Peyer's patch (tissue), 4 donors: ENCODE results near the gene ATP5PD.

Source experiments
- POLR2A ChIP-seq, 2 donors: fragments of 450-650 bp; IDR thresholded peaks; one replicate each; pipeline ENCODE4 v1.5.1; 2017; ENCODE audit warnings: antibody characterized with exemption in 2 of 2, mild to moderate bottlenecking in 2 of 2, moderate library complexity in 2 of 2
- TF ChIP-seq, protein P1 (sequence below), 6 experiments: fragments of 450-650 bp in 4 of 6; fragments of 200-600 bp in 2 of 6; sonication (generic) in 1 of 6; IDR thresholded peaks; one replicate each; pipeline ENCODE4 v1.5.1; 2017 to 2019; ENCODE audit warnings: antibody characterized with exemption in 6 of 6, mild to moderate bottlenecking in 3 of 6, moderate library complexity in 1 of 6

DNA sequence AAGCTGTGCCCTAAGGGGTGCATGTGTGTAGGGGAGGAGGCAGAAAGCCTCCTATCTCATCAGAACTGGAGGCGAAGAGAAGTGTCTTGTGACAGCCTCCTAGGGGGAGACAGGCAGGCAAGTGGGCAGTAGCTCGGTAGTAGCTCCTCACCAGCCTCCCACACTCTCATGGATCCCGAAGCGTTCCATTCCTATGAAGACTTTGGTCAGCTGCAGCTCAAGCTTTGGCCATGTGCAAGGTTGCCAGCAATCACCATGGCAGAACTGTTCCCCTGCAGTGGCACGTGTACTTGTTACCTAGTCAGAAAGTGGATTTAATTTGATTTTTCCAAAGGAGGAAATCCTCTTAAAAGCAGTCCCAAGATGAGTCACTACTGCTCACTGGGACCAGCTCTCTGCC lies 27.6 kb downstream of the ATP5PD start:
- TF ChIP-seq, protein P1, sequence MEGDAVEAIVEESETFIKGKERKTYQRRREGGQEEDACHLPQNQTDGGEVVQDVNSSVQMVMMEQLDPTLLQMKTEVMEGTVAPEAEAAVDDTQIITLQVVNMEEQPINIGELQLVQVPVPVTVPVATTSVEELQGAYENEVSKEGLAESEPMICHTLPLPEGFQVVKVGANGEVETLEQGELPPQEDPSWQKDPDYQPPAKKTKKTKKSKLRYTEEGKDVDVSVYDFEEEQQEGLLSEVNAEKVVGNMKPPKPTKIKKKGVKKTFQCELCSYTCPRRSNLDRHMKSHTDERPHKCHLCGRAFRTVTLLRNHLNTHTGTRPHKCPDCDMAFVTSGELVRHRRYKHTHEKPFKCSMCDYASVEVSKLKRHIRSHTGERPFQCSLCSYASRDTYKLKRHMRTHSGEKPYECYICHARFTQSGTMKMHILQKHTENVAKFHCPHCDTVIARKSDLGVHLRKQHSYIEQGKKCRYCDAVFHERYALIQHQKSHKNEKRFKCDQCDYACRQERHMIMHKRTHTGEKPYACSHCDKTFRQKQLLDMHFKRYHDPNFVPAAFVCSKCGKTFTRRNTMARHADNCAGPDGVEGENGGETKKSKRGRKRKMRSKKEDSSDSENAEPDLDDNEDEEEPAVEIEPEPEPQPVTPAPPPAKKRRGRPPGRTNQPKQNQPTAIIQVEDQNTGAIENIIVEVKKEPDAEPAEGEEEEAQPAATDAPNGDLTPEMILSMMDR (IDR thresholded peaks at IDR 0.05), result no peak
- no peak for TF ChIP-seq POLR2A (IDR thresholded peaks at IDR 0.05)
